Loucy (cell line): ENCODE data around the gene TMEM135.

Source experiments
- H2AFZ ChIP-seq: fragments of 200-600 bp; sonication (generic); 2 replicates; pipeline ENCODE4 v1.6.0; 2016; ENCODE audit warnings: antibody characterized with exemption, mild to moderate bottlenecking, low read length, moderate library complexity
- H3F3A ChIP-seq: fragments of 200-600 bp; 2 replicates; pipeline ENCODE4 v1.6.0; 2016; ENCODE audit warnings: antibody characterized with exemption, low read depth, mild to moderate bottlenecking
- H3K27me3 ChIP-seq: fragments of 200-600 bp; sonication (generic); 2 replicates; pipeline ENCODE4 v1.6.1; 2014; ENCODE audit warnings: low read length, mild to moderate bottlenecking; ENCODE audit not compliant: insufficient read depth, poor library complexity, severe bottlenecking
- H3K36me3 ChIP-seq: fragments of 200-600 bp; sonication (generic); 2 replicates; pipeline ENCODE4 v1.6.1; 2016; ENCODE audit warnings: low read length; ENCODE audit not compliant: insufficient read depth
- H3K4me1 ChIP-seq: fragments of 200-600 bp; sonication (generic); 2 replicates; pipeline ENCODE4 v1.5.1; 2014; ENCODE audit warnings: low read length, mild to moderate bottlenecking; ENCODE audit not compliant: insufficient read depth, poor library complexity, severe bottlenecking
- H3K4me2 ChIP-seq: fragments of 200-600 bp; sonication (generic); 2 replicates; pipeline ENCODE4 v1.6.0; 2014; ENCODE audit warnings: antibody characterized with exemption, low read length, low read depth, mild to moderate bottlenecking; ENCODE audit not compliant: poor library complexity, severe bottlenecking
- H3K4me3 ChIP-seq: fragments of 200-600 bp; sonication (generic); 2 replicates; pipeline ENCODE4 v1.5.1; 2014; ENCODE audit warnings: low read length, mild to moderate bottlenecking, mixed read lengths; ENCODE audit not compliant: poor library complexity, severe bottlenecking
- H3K79me2 ChIP-seq: fragments of 200-600 bp; sonication (generic); 2 replicates; pipeline ENCODE4 v1.6.1; 2014; ENCODE audit warnings: low read length; ENCODE audit not compliant: insufficient read depth
- H3K9ac ChIP-seq: fragments of 200-600 bp; sonication (generic); 2 replicates; pipeline ENCODE4 v1.6.0; 2014; ENCODE audit warnings: mild to moderate bottlenecking, low read depth, low read length, moderate library complexity; ENCODE audit not compliant: poor library complexity, severe bottlenecking
- H3K9me2 ChIP-seq: fragments of 200-600 bp; sonication (generic); replicated peaks from 2 replicates; pipeline ENCODE4 v1.6.1; 2016; ENCODE audit warnings: low read depth, low read length, mixed read lengths
- H3K9me3 ChIP-seq: fragments of 200-600 bp; sonication (generic); 2 replicates; pipeline ENCODE4 v1.6.1; 2014; ENCODE audit warnings: mild to moderate bottlenecking, antibody characterized with exemption, low read length, low read depth; ENCODE audit not compliant: insufficient read depth
- H4K20me1 ChIP-seq: fragments of 200-600 bp; sonication (generic); 2 replicates; pipeline ENCODE4 v1.6.0; 2014; ENCODE audit warnings: antibody characterized with exemption, low read length, mild to moderate bottlenecking; ENCODE audit not compliant: insufficient read depth, poor library complexity, severe bottlenecking
- EZH2phosphoT487 ChIP-seq: fragments of 200-600 bp; IDR thresholded peaks from 2 replicates; pipeline ENCODE4 v1.6.1; 2018; ENCODE audit warnings: antibody characterized with exemption, mild to moderate bottlenecking, moderate library complexity, borderline replicate concordance
- TF ChIP-seq, protein P1 (sequence below): fragments of 200-600 bp; sonication (generic); conservative IDR thresholded peaks from 2 replicates; pipeline ENCODE4 v1.5.1; 2014; ENCODE audit warnings: mild to moderate bottlenecking, antibody characterized with exemption, low read length

Gene TMEM135

DNA sequence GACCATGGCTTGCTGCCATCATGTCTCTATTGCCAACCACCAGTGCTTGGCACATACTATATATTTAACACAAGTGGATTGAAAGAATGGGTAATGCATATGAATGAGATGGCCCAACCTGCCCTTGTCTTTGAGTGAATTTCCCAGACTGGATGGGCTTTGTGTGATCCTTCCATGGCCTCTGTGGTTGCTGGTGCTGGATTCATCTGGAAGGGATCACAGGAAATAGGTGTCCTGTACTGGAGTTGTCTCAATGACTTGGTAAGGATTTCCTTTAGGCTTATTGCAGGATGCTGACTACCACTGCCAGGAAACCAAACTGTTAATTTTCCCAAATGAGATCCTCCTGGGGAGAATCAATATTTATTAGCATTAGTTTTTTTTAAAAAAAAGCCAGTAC is 328.6 kb downstream of the TMEM135 start:
- no peak overlapping the region for H2AFZ ChIP-seq
- H3K9me3 ChIP-seq = no peaks in the 10 kb centered on the region
- H3K4me1 ChIP-seq = peaks cover 9% of the 10 kb centered on the region
- no peak overlapping the region for H3K4me3 ChIP-seq
- H3K79me2 ChIP-seq = no peaks in the 10 kb centered on the region
- no peak overlapping the region for H3K9ac ChIP-seq
- no peak for TF ChIP-seq EZH2phosphoT487
- TF ChIP-seq, protein P1, sequence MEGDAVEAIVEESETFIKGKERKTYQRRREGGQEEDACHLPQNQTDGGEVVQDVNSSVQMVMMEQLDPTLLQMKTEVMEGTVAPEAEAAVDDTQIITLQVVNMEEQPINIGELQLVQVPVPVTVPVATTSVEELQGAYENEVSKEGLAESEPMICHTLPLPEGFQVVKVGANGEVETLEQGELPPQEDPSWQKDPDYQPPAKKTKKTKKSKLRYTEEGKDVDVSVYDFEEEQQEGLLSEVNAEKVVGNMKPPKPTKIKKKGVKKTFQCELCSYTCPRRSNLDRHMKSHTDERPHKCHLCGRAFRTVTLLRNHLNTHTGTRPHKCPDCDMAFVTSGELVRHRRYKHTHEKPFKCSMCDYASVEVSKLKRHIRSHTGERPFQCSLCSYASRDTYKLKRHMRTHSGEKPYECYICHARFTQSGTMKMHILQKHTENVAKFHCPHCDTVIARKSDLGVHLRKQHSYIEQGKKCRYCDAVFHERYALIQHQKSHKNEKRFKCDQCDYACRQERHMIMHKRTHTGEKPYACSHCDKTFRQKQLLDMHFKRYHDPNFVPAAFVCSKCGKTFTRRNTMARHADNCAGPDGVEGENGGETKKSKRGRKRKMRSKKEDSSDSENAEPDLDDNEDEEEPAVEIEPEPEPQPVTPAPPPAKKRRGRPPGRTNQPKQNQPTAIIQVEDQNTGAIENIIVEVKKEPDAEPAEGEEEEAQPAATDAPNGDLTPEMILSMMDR = no peak
- H3K4me2 ChIP-seq = no peak overlapping the region
- no peaks in the 10 kb centered on the region for H3K27me3 ChIP-seq
- H3K9me2 ChIP-seq = no peaks in the 10 kb centered on the region
- H4K20me1 ChIP-seq = no peaks in the 10 kb centered on the region
- H3F3A ChIP-seq = no peaks in the 10 kb centered on the region
- no peaks in the 10 kb centered on the region for H3K36me3 ChIP-seq

DNA sequence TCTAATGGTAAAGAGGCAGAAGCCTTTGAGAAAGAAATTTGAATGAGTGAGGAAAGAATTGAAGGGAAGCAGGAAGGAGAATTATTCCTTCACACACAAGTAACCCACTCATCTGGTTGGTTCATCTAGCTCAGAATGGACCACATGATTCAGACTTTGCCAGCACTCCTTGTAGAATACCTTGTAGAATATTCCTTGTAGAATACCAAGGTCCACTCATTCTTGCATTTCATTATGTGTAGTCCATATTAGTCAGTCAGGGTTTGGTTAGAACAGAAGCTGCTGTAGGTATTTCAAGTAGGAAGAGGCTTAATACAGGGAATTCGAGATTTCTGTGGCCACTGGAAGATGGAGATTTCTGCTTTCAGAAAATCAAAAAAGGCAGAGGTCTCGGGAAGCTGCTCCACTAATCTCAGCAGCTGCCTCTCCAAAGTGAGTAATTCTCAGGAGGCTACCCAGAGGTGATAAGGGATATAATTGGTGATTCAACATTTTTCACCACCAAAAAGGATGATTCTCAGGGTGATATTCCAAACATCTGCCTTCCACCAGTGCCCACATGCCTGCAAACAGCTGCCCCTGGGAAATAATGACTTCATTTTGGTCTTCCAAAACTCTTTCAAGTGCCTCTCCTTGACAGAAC is 329.1 kb downstream of the TMEM135 start:
- no peaks in the 10 kb centered on the region for H3K36me3 ChIP-seq
- TF ChIP-seq EZH2phosphoT487 = no peak
- TF ChIP-seq, protein P1 = no peak

DNA sequence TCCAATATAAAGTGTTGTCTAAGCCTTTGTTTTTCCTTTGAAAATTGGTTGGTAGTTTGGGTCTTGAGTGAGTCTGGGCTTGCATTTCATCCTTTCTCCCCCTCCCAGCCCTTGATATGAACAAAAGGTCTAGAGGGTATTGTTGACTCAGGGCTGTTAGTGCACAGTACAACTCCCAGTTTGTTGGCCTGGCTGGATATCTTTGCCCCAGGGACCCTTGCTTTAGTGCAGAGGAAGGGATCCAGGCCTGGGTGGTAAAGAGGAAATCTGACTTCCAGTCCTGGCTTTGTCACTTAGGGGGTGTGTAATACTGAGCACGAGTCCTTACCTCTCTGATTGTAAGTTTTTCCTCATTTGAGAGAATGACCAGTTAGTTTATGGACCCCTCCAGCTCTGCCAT is 330.4 kb downstream of the TMEM135 start:
- H4K20me1 ChIP-seq = no peaks in the 10 kb centered on the region
- H3K9me2 ChIP-seq = no peaks in the 10 kb centered on the region
- no peak overlapping the region for H3K9ac ChIP-seq
- no peak for TF ChIP-seq EZH2phosphoT487
- TF ChIP-seq, protein P1 = no peak
- H3K27me3 ChIP-seq = no peaks in the 10 kb centered on the region
- H3K36me3 ChIP-seq = no peaks in the 10 kb centered on the region
- no peaks in the 10 kb centered on the region for H3F3A ChIP-seq
- H3K79me2 ChIP-seq = no peaks in the 10 kb centered on the region
- H3K4me1 ChIP-seq = peaks cover 9% of the 10 kb centered on the region
- no peaks in the 10 kb centered on the region for H3K9me3 ChIP-seq
- no peak overlapping the region for H2AFZ ChIP-seq
- no peak overlapping the region for H3K4me3 ChIP-seq
- H3K4me2 ChIP-seq = no peak overlapping the region

More for the DNA sequence above, 329.1 kb downstream of the TMEM135 start:
- Histone ChIP-seq H3K9me3 (no peaks in the 10 kb centered on the region), H3K4me2 (no peak overlapping the region), H3F3A (no peaks in the 10 kb centered on the region), H3K4me3 (no peak overlapping the region), H3K79me2 (no peaks in the 10 kb centered on the region), H3K27me3 (no peaks in the 10 kb centered on the region), H2AFZ (no peak overlapping the region), H3K9me2 (no peaks in the 10 kb centered on the region), H4K20me1 (no peaks in the 10 kb centered on the region), H3K4me1 (peaks cover 9% of the 10 kb centered on the region), H3K9ac (no peak overlapping the region)
